Activated T-cell treated with anti-CD3 and anti-CD28 coated beads, Interleukin-2, amount 50 U/mL, for 1 hour (primary cell): ENCODE data around the gene TCEANC.
"Not testable (repeated sequence)": the region's sequence is repeated elsewhere in the genome, so short reads cannot be mapped to it uniquely, and the experiment has no call there.

Experiments
- DNase-seq: peaks from one replicate; pipeline ENCODE4 v3.0.0-alpha.2; 2020

The TCEANC gene, protein sequence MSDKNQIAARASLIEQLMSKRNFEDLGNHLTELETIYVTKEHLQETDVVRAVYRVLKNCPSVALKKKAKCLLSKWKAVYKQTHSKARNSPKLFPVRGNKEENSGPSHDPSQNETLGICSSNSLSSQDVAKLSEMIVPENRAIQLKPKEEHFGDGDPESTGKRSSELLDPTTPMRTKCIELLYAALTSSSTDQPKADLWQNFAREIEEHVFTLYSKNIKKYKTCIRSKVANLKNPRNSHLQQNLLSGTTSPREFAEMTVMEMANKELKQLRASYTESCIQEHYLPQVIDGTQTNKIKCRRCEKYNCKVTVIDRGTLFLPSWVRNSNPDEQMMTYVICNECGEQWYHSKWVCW

DNA sequence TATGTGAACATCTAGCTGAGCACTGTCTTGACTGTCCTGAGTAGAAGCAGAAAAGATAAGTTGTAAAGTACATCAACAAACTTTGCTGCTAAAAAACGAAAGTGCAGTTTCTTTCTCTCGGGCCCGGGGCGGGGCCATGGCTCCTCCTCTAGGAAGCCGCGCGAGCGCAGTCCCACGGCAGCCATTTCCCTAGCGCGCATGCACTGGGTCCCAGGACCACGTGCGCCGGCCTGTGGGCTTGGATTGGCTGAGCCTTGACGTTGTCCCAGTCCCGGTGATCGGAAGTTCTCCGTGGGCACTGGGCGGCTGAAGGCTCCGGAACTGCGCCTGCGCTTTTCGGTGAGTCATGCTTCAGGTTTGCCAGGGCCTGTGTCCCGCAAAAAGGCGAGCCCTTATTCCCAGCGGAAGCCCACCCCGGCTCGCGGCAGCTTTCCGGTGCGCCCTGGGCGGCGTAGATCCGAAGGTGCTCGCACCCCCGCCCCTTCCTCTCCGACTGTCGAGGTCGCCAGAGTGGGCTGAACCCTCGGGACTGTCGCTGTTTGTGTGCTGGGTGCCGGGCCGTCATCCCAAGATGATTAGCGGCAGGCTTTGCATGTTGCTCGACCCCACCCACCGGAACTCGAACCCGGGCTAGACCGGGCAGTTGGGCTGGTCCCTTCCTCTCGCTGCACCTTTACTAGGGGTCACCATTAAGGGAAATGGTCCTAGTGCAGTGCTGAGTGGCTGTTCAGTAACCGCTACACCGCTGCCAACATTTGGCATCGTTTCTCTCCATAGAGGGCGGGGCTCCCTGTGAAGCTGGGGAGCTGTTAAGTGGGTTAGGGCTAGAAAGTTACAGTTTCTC lies at the start of gene TCEANC:
TSS of gene TCEANC (plus strand) at position 292 of the 844 bp plus-strand sequence. CDS start 9,368 bp downstream, outside the sequence.
- DNase-seq, result peak; percentile 95

DNA sequence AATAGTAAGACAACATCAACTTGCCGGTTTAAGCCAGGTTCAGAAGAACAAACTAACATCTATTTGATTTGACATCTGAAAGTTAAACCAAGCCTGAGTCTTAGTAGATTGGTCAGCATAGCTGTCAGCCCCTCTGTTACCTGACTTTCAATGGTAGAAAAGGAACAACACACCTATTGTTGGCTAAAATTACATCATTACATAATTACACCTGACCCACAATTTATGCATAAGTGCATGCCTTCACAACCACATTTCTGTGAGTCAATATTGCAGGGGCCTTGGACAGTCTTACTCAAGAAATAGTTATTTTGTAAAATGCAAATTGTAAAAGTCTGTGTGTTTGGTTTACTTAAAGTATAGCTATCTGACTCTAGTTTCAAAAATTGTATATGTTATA lies 47.3 kb upstream of the TCEANC start:
- no peak for DNase-seq

DNA sequence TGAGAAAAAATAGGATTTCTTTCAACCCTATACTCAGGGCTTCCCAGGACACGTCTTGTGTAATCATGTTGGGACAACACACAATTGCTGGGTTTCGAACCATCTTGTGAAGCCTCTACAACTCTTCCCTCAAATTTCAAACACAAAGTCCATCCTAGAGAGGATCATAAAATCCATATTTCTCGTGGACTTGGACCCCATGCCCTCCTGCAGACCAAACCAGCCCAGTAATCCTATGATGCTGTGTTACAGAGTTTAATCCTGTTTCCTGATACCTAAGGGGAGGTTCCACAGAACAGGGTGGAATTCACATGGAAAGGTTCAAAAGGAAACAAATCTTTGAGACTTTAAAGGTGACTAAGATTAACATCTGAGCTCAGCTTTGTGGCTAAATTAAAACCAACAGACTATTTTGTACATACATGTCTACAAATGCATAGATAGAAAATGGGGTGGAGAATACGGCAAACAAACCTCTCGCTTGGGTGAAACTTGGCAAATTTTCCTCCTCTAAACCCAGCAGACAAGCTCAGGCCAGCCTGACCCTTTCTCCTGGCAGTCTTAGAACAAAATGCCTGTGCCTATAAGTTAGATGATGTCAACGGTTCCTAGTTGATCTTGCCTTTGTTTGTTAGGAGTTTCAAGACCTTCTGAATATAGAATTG lies 45.5 kb upstream of the TCEANC start:
- DNase-seq, result no peak

DNA sequence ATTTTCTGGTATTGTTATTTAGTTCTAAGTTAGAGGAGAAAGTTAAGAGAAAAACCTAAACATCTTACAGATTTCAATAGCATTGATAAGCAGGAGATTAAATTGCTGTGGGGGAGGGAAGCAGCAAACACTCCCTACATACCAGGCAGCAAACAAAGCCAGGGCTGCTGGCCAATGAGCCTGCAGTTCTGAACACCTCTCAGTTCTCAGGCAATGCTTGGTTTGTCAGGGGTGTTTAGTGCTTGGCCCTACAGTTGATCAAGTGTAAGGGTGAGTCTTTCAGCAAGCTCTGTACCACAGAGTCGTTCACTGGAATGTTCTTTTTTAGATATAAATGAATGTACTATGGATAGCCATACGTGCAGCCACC lies 45.0 kb upstream of the TCEANC start:
- DNase-seq, result no peak

DNA sequence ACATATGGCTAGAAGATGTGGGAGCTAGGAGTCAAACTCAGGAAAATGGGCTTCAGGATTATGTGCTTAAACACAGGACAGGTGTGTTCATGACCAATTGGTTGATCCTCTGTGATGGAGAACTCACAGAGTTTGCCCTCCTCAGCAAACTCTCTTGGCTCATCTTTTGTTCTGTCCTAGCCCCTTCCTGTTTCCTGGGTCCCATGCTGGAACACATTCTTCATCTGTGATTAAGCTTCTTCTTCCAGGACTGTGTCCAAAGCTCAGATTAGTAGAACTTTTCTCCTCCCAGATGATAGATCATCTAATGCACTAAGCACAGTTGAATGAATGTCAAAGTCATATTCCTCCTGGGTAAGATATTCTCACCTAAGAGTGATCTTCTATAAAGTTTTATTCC lies 38.8 kb upstream of the TCEANC start:
- no peak for DNase-seq

DNA sequence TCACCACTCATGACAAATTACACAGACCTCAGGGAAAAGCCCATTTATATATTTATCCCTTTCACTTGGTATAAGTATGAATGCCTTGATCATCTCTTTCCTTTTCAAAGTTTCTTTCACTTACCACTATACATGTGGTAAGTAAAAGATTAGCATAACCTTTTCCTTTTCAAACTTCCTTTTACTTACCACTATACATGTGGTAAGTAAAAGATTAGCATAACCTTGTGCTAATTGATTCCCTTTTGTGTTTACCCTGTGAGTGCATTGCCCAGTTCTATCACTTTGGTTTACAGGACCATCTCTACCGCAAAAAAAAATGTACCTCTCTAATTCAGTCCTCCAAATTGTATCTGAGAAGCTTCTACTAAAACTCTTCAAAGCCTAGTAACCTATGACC lies 32.7 kb upstream of the TCEANC start:
- DNase-seq, result no peak

DNA sequence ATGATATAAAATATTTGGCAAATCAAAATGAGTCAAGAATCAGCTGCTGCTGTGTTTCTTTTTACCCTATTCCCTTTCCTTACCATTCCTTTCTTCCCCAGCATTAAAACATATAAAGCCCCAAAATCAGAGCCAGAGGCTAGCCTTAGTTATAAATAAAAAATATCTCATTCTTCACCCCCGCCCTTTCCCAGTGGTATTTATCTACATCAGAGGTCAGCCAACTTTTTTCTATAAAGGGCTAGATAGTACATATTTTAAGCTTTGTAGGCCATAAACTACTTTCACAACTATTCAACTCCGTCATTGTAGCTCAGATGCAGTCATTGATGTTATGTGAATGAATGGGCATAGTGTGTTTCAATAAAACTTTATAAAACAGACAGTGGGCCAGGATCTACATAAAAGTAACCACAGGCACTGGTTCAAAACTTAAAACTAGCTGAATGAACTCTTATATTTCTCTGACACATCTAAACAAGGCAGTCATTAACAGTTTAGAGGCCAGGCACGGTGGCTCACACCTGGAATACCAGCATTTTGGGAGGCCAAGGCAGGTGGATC lies 30.5 kb upstream of the TCEANC start:
- no peak for DNase-seq

DNA sequence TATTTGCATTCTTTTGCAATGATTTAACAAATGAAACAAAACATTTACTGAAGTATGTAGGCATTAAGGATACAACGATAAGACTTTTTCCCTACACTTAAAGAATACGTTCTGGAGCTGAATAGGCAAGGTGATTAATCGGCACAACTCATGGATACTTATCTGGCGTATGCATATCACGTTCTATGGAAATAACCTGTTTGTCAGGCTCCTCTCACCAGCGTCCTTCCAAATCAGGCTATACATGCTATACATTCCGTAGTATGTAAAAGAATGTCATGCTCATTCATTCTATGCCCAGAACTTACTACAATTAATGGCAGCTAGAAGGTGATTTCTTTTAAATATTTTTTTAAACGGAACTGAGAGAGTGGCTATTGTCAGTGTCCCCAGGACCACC lies 25.6 kb upstream of the TCEANC start:
- no peak for DNase-seq

DNA sequence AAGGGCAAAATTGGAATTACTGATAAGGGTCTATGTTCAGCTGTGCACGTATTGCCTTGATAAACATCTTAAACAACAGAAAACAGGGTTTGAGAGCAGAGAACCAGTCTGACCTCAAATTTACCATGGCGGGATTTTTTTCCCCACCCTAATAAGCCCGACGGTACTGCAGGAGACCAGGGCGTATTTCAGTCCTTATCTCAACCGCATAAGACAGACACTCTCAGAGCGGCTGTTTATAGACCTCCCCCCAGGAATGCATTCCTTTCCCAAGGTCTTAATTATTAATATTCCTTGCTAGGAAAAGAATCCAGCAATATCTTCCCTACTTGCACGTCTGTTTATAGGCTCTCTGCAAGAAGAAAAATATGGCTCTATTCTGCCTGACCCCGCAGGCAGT lies 15.7 kb upstream of the TCEANC start:
- not testable (repeated sequence) for DNase-seq

DNA sequence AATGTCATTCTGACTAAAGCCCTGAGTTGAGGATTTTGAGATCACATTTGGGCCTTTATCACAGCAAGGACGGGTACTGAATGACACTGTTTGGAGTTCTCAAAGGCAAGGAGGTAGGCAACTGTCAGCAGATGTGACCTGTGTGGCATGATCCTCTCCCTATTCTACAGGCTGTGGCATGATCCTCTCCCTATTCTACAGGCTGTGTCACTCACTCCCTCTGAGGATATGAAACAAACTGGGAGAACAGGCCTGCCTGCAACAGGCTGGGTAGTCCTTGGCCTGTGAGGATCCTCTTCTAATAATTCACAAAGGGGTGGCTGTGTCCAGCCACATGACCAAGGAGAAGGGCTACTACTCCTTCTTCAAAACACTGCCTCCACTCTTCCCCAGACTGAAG lies 14.9 kb upstream of the TCEANC start:
- DNase-seq, result no peak

DNA sequence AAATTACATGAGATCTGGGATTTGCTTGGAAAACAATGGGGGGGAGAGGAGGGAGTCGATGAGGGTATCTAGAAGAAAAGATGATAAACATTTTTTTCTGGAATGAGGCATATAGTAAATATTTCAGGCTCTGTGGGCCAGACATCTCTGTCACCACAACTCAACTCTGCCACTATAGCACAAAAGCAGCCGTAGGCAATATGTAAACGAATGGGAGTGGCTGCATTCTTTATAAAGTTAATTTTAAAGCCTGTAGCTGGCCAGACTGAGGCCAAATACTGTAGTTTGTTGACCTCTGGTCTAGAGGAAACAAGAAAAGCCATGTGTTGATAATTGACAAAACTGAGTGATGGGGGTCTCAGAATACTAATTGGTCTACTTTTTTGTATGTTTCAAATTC lies 14.1 kb upstream of the TCEANC start:
- DNase-seq, result no peak

DNA sequence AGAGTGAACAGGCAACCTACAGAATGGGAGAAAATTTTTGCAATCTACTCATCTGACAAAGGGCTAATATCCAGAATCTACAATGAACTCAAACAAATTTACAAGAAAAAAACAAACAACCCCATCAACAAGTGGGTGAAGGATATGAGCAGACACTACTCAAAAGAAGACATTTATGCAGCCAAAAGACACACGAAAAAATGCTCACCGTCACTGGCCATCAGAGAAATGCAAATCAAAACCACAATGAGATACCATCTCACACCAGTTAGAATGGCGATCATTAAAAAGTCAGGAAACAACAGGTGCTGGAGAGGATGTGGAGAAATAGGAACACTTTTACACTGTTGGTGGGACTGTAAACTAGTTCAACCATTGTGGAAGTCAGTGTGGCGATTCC lies 11.3 kb upstream of the TCEANC start:
- not testable (repeated sequence) for DNase-seq

DNA sequence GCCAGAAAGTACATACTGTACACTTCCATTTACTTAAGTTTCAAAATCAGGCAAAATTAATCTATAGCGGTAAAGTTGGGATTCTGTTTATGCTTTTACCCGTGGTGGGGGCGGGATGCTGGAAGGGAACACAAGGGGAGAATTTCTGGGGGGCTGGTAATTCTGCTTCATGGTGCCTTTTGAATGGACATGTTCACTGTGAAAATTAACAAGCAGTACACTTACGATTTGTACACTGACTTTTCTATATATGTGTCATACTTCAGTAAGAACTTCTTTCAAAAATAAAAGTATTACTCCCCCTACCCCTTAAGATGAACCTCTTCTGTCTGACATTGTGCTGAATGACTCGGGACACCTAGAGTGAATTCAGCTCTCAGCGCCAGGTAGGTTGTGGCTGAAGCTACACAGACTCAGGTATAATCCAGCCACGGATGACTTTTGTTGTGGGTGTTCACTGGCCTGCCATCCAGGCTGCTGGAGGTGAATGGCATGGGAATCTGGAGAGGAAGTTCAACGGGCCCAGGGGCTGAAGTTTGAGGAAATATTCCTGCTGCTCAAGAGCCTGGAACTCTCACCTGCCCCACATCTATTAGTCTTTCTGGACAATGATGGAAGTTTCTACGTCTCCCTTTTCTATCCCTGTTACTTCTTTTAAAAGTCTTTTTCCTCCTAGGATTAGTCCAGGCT lies 7.3 kb upstream of the TCEANC start:
- DNase-seq, result no peak

DNA sequence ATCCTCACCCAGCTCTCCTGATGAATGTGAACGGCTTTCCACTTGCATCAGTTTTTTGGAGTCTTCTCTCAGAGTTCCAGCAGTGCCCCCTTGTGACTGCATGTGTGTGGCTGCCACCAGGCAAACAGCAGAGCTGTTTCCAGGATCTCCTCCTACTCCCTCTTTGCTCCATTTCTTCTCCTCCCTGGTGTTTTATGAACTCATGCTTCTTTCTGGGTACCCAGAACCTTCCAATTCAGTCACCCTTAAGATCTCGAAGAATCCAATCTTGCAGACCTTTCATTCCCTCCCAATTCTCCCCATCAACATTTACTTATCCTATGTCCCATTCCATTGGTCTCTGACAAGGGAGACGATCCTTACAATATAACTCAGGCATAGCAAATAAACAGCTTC lies 6.8 kb upstream of the TCEANC start:
- DNase-seq, result peak; percentile 30

DNA sequence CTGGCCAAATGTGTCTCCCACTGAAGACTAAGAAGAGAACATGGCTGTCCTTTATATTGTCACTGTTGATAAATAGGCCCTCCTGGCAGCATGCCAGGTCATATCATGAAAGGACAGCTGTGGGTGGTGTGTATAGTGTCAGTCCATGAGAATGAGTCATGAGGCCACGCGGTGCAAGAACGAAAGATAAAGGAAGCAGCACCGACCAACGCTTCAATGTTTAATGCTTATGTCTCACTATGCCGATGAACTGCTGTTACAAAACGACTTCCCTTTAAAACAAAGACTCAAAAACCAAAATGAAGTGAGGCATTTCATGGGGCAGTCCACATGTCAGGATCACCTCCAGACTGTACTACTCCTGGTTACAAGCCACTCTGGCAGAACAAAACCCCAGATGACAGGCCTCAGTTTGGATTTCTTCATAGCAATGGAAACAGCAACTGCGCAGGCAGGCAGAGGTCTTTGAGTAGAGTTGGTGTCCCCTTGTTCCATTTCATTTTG lies 5.2 kb upstream of the TCEANC start:
- DNase-seq, result peak; percentile 22

DNA sequence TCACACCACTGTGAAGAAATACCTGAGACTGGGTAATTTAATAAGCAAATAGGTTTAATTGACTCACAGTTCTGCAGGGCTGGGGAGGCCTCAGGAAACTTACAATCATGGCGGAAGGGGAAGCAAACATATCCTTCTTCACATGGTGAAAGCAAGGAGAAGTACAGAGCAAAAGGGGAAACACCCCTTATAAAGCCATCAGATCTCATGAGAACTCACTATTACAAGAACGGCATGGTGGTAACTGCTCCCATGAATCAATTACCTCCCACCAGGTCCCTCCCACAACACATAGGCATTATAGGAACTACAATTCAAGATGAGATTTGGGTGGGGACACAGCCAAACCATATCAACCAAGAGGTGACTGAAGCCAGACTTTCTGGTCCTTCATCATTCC lies 4.6 kb upstream of the TCEANC start:
- DNase-seq, result not testable (repeated sequence)

DNA sequence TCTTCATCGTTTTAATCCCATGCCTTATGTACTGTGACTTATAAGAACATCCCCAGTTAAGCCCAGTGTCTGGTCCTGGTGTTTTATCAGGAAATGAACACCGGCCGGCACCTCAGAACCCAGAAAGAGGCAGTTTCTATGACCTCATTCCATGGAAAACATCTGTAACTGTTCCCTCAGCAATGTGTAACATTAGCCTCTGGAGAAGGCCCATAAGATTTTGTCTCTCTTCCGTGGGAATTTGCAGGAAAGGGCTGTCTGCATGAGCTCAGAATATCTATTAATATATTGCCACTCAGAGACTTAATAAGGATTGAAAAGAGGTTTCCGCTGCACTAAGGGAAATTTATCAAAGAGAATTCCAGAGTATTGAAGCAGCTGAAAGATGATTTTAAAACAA lies 3.1 kb upstream of the TCEANC start:
- DNase-seq, result no peak

DNA sequence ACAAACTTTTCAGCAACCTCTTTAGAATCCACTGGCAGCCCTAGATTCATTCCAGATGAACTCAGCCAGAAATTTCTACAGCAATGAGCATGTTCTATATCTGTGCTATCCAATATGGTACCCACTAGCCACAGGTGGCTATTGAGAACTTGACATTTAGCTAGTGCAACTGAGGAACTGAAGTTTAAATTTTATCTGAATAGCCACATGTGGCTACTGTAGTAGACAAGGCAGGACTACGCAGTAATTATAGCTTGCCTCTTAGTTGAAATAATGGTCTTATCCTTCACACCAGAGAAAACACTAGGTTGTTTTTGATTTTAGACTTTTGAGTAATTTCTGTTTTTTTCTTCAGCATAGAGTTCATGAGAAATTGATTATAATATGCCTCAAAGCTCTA lies 2.6 kb upstream of the TCEANC start:
- DNase-seq, result no peak

DNA sequence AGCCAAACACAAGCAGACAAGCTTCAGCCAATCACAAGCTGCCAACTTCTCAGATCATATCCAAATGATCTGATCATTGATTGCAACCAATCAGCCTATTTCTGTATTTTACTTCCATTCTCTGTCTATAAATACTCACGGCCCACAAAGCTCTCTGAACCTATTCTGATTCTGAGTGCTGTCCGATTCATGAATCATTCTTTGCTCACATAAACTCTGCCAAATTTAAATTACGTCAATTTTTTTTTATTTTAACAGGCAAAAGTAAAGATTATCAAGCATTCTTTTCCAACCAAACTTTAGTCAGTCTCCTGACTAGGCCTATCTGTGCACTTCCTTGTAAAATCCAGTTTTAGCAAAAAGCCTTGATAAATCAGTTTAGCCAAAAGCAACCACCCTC lies 1.8 kb upstream of the TCEANC start:
- no peak for DNase-seq

DNA sequence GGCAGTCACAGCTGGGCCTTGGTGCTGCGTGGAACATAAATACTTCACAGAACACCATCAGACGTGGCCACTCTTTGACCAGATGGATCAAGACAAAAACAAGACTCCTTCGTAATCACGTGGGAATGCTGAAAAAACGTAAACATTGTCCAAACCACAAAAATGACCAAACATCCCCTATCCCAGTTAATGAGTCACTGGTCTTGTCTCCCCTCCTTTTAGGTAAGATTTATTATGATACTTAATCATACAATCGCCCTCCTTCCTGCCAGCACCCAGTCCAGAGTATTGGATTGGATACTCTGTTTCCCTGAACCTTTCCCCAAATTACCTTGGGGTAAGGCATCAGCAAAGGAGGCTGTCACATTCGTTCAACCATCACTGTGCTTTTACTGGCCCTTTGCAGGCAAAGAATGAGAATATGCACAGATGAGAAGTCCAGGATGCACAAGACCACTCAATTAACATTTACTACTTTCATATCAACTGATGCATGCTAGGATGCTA lies 601 bp upstream of the TCEANC start:
- no peak for DNase-seq

DNA sequence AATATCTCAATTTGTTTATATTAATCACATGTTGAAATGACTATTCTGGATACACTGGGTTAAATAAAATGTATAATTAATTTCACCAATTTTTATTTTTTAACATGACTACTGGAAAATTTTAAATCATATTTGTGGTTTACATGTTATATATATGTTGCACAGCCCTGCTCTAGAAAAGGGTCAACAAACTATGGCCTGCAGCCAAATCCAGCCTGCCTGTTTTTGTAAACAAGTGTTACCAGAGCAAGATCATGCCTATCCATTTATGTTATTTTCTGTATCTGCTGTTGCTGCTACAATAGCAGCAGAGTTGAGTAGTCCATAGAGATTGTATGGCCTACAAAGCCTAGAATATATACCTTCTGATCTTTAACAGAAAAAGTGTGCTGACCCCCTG lies 1.2 kb downstream of the TCEANC start:
- no peak for DNase-seq

DNA sequence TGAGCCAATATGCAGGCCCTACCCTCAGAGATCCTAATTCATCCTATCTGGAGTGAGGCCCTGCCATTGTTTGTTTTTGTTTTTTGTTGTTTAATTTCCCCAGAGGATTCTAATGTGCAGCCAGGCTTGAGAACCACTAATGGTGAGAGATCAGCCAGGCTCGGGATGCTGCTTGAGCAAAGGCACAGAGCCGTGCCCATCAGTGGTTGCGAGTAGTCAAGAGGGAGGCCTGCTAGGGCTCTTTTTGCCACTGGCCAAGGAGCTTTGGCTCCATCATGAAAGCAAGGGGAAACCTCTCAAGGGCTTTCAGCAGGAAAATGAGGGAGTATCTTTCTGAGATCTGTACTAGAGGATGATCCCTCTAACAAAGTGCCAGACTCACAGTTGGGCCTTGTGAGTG lies 2.7 kb downstream of the TCEANC start:
- DNase-seq, result no peak

DNA sequence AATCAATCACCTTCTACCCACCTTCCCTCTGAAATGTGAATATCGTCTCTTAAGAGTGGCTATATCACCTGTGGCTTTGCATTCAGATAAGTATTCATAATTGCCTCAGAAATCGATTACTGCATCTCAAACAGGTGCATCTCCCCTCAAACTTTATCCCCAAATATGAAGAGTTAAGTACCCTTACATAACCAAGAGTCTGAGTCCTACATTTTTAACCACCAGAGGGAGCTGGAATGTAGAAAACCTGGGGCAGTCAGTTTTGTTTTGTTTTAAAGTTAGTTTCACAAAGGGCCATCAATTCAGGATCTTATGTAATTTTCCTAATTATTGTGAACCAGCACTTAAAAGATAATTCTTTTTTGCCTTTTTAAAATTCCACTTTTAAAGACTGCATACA lies 5.7 kb downstream of the TCEANC start:
- no peak for DNase-seq
